Stimulated activated CD8-positive, alpha-beta memory T cell treated with anti-CD3 and anti-CD28 coated beads, Interleukin-7, amount 100 ng/mL, for 24 hours (primary cell): ENCODE data around the gene ZNRF3.

Source experiments
- DNase-seq: peaks from one replicate; pipeline ENCODE4 v3.0.0-alpha.2; 2020; ENCODE audit warnings: low read depth

ZNRF3 gene

GRCh38 chr22:29092243-29092642 lies 208.9 kb downstream of the ZNRF3 start:
- no peak for DNase-seq

- DNase-seq: no peak
Observed at GRCh38 chr22:29093030-29093429, 209.7 kb downstream of the ZNRF3 start.

GRCh38 chr22:29093501-29094300 lies 210.3 kb downstream of the ZNRF3 start:
- DNase-seq: no peak

- DNase-seq: no peak
Observed at GRCh38 chr22:29095459-29095858, 212.1 kb downstream of the ZNRF3 start.

GRCh38 chr22:29096736-29097669 lies 213.6 kb downstream of the ZNRF3 start:
- DNase-seq: no peak

- no peak for DNase-seq
Observed at GRCh38 chr22:29098296-29098695, 214.9 kb downstream of the ZNRF3 start.

GRCh38 chr22:29102300-29102699 lies 218.9 kb downstream of the ZNRF3 start:
- no peak for DNase-seq

GRCh38 chr22:29103121-29103520 lies 219.7 kb downstream of the ZNRF3 start:
- DNase-seq: no peak

GRCh38 chr22:29105468-29105867 lies 222.1 kb downstream of the ZNRF3 start:
- DNase-seq: no peak

- no peak for DNase-seq
Observed at GRCh38 chr22:29106839-29107238, 223.5 kb downstream of the ZNRF3 start.
